Activated CD4-positive, alpha-beta T cell treated with anti-CD3 and anti-CD28 coated beads for 36 hours (primary cell): ENCODE data around the gene LTBP1. TPM values are rescaled to one million over a fixed set of nuclear protein-coding genes. Genes with fewer than 3 reads are reported as not detected.

Experiments used
- ATAC-seq: fragments of 200-7000 bp; cut with Tn5 transposase; one replicate; pipeline ENCODE4 v1.10.0; 2021; ENCODE audit warnings: mild to moderate bottlenecking, moderate library complexity
- CTCF ChIA-PET: fragments of 350-600 bp; sonication (Branson Sonifier 250); formaldehyde crosslinking; loops from one replicate; lab custom pipeline; 2021; ENCODE audit warnings: antibody characterized with exemption; lab: Charles Lee
- POLR2A ChIA-PET: fragments of 350-600 bp; sonication (Branson Sonifier 250); formaldehyde crosslinking; loops from one replicate; lab custom pipeline; 2021; ENCODE audit warnings: antibody characterized with exemption, inconsistent platforms; lab: Charles Lee
- DNase-seq: peaks from one replicate; pipeline ENCODE4 v3.0.0-alpha.2; 2020
- H3K27ac Mint-ChIP-seq: one replicate; pipeline ENCODE4 v1.8.0; 2021; ENCODE audit warnings: mixed read lengths
- H3K27me3 Mint-ChIP-seq: one replicate; pipeline ENCODE4 v1.8.0; 2021; ENCODE audit warnings: mixed read lengths
- H3K36me3 Mint-ChIP-seq: one replicate; pipeline ENCODE4 v1.8.0; 2021; ENCODE audit warnings: low read depth, mixed read lengths
- H3K4me1 Mint-ChIP-seq: one replicate; pipeline ENCODE4 v1.8.0; 2021; ENCODE audit warnings: mixed read lengths
- H3K4me3 Mint-ChIP-seq: one replicate; pipeline ENCODE4 v1.8.0; 2021; ENCODE audit warnings: mild to moderate bottlenecking, moderate library complexity, mixed read lengths
- H3K9me3 Mint-ChIP-seq: one replicate; pipeline ENCODE4 v1.8.0; 2021; ENCODE audit warnings: low read depth, mixed read lengths
- intact Hi-C, 2 experiments: fragments of 100-400 bp; cut with DNase I in 1 of 2; cut with micrococcal nuclease in 1 of 2; formaldehyde crosslinking; loops; one replicate each; pipeline versions ENCODE4 v1.14.2 to v1.15.1; 2022 to 2024; cut with DNase I, micrococcal nuclease
- total RNA-seq, 2 experiments: library from RNA; stranded (reverse); gene quantifications; one replicate each; pipeline ENCODE4 v1.2.3, GENCODE V29; 2021

LTBP1 gene
- total RNA-seq, 2 experiments from 2014 or later, result 0.14 to 0.26 TPM

GRCh38 chr2:33130054-33130447 is 183.3 kb downstream of the LTBP1 start:
- Mint-ChIP-seq H3K36me3 (no peaks in the 10 kb centered on the region), H3K4me3 (no peak overlapping the region), H3K27me3 (peaks cover 13% of the 10 kb centered on the region), H3K27ac (no peak overlapping the region), H3K4me1 (no peaks in the 10 kb centered on the region), H3K9me3 (no peaks in the 10 kb centered on the region)
- intact Hi-C loops, result no loop called here
- ChIA-PET CTCF (interaction anchor here (0.8 kb wide), 1 partner anchor 23 kb away, joined by 3 read pairs; no protein-coding TSS in a partner anchor), POLR2A (no interaction called here)
- no peak for ATAC-seq
- DNase-seq, result no peak

DNA sequence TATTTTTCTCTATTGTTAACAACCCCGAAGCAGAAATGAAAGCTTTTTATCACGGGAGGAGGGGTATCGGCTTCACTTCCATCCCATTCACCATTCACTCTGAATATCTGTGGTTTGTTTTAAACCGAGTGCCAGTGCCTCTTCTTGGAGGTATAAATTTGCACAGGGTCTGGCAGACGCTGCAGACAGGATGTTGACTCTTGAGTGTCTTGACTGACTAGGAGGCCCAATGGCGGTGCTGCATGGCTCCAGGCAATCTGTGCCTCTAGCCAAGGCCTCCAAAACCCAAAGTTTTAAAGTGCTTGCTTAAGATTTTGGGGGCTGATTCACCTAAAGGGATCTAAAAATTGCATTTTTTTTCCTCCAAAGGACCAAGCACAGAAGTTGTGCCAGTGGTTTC is 183.8 kb downstream of the LTBP1 start:
- POLR2A ChIA-PET, result no interaction called here
- no peaks in the 10 kb centered on the region for H3K9me3 Mint-ChIP-seq
- CTCF ChIA-PET, result interaction anchor here (0.6 to 0.8 kb wide), 2 partner anchors 24 to 250 kb away, joined by 3 read pairs; no protein-coding TSS in a partner anchor

GRCh38 chr2:33131111-33131510 is 184.4 kb downstream of the LTBP1 start:
- Mint-ChIP-seq H3K9me3 (no peaks in the 10 kb centered on the region), H3K27ac (no peak overlapping the region), H3K4me1 (no peaks in the 10 kb centered on the region), H3K27me3 (peaks cover 10% of the 10 kb centered on the region), H3K36me3 (no peaks in the 10 kb centered on the region), H3K4me3 (no peak overlapping the region)
- intact Hi-C loops, result no loop called here
- POLR2A ChIA-PET, result no interaction called here
- ATAC-seq (no peak), DNase-seq (no peak)
- CTCF ChIA-PET, result interaction anchor here (0.6 to 1.5 kb wide), 2 partner anchors 241 to 249 kb away, joined by 3 to 4 read pairs; no protein-coding TSS in a partner anchor

More for the DNA sequence above, 183.8 kb downstream of the LTBP1 start:
- intact Hi-C loops, result no loop called here
- Mint-ChIP-seq H3K36me3 (no peaks in the 10 kb centered on the region), H3K27ac (no peak overlapping the region), H3K27me3 (peaks cover 10% of the 10 kb centered on the region), H3K4me1 (no peaks in the 10 kb centered on the region), H3K4me3 (no peak overlapping the region)
- DNase-seq, result no peak
- no peak for ATAC-seq

DNA sequence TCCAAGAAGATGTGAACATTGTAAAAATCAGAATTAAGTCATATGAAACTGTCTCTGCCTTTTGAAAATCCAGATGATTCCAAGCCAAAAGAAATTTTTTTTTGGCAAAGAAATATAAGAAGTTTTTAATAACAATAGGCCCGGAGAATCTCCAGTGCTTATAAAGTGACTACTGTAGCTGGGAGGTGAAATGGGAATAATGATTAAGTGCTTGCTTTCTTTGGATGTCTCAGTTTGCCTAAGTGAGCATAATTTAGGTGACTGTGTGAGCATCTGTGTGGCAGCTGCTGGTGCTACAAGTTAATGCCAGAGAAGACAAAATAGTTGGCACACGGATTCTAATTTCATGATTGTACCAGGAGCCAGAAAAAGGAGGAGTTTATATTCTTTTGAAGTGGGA is 185.0 kb downstream of the LTBP1 start:
- CTCF ChIA-PET, result interaction anchor here (1.5 kb wide), 1 partner anchor 240 kb away, joined by 4 read pairs; no protein-coding TSS in a partner anchor
- Mint-ChIP-seq H3K4me3 (no peak overlapping the region), H3K9me3 (no peaks in the 10 kb centered on the region), H3K27me3 (peaks cover 10% of the 10 kb centered on the region), H3K36me3 (no peaks in the 10 kb centered on the region), H3K27ac (no peak overlapping the region), H3K4me1 (no peaks in the 10 kb centered on the region)
- ATAC-seq, result no peak
- POLR2A ChIA-PET, result no interaction called here
- intact Hi-C loops, result no loop called here
- DNase-seq, result no peak

DNA sequence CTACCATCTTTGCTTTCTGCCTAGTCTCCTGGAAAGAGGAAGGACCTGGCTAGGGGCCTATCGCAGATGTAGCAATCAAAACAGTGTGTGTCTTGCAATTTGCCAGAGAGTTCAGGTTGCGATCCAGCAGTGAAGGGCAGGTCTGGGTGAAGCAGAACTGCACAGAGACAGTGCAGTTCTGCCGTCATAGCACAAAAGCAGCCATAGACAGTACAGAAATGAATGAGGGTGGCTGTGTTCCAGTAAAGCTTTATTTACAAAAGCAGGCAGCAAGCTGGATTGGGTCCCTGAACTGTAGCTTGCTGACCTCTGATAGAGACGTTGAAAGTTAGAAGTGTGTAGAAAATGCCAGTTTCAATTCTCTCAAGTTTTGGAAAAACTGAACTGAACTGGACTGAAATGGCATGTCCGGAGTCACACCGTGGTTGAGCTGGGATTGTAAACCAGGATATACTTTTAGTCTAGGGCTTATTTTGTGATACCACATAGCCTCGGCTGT is 186.8 kb downstream of the LTBP1 start:
- Mint-ChIP-seq H3K9me3 (no peaks in the 10 kb centered on the region), H3K27ac (no peak overlapping the region), H3K27me3 (peaks cover 7% of the 10 kb centered on the region), H3K4me1 (no peaks in the 10 kb centered on the region), H3K36me3 (no peaks in the 10 kb centered on the region), H3K4me3 (no peak overlapping the region)
- intact Hi-C loops, result no loop called here
- CTCF ChIA-PET, result interaction anchor here (0.6 kb wide), 1 partner anchor 1466 kb away, joined by 3 read pairs; no protein-coding TSS in a partner anchor
- ATAC-seq, result no peak
- POLR2A ChIA-PET, result no interaction called here
- DNase-seq, result no peak

GRCh38 chr2:33134086-33134771 is 187.5 kb downstream of the LTBP1 start:
- no peaks in the 10 kb centered on the region for H3K9me3 Mint-ChIP-seq
- no peaks in the 10 kb centered on the region for H3K36me3 Mint-ChIP-seq
- intact Hi-C loops, result no loop called here
- H3K4me3 Mint-ChIP-seq, result no peak overlapping the region
- peaks cover 7% of the 10 kb centered on the region for H3K27me3 Mint-ChIP-seq
- DNase-seq (no peak), ATAC-seq (no peak)
- H3K27ac Mint-ChIP-seq, result no peak overlapping the region
- POLR2A ChIA-PET, result no interaction called here
- CTCF ChIA-PET, result interaction anchor here (0.6 kb wide), 1 partner anchor 1465 kb away, joined by 3 read pairs; no protein-coding TSS in a partner anchor
- H3K4me1 Mint-ChIP-seq, result no peaks in the 10 kb centered on the region

- intact Hi-C loops, result no loop called here
- DNase-seq (no peak), ATAC-seq (no peak)
- ChIA-PET POLR2A (no interaction called here), CTCF (no interaction called here)
- Mint-ChIP-seq H3K36me3 (no peaks in the 10 kb centered on the region), H3K27ac (no peak overlapping the region), H3K4me1 (no peaks in the 10 kb centered on the region), H3K27me3 (peaks cover 7% of the 10 kb centered on the region), H3K9me3 (no peaks in the 10 kb centered on the region), H3K4me3 (no peak overlapping the region)
These were observed 188.2 kb downstream of the LTBP1 start for GRCh38 chr2:33134791-33135560.

GRCh38 chr2:33135645-33136044 is 188.9 kb downstream of the LTBP1 start:
- ATAC-seq (no peak), DNase-seq (no peak)
- intact Hi-C loops, result no loop called here
- H3K27ac Mint-ChIP-seq, result no peak overlapping the region
- H3K36me3 Mint-ChIP-seq, result no peaks in the 10 kb centered on the region
- H3K4me1 Mint-ChIP-seq, result no peaks in the 10 kb centered on the region
- CTCF ChIA-PET, result no interaction called here
- H3K4me3 Mint-ChIP-seq, result no peak overlapping the region
- peaks cover 7% of the 10 kb centered on the region for H3K27me3 Mint-ChIP-seq
- H3K9me3 Mint-ChIP-seq, result no peaks in the 10 kb centered on the region
- POLR2A ChIA-PET, result no interaction called here

GRCh38 chr2:33136056-33136455 is 189.3 kb downstream of the LTBP1 start:
- intact Hi-C loops, result no loop called here
- no peak overlapping the region for H3K4me3 Mint-ChIP-seq
- no peak for DNase-seq
- no peak for ATAC-seq
- H3K4me1 Mint-ChIP-seq, result no peaks in the 10 kb centered on the region
- H3K27me3 Mint-ChIP-seq, result peaks cover 7% of the 10 kb centered on the region
- POLR2A ChIA-PET, result no interaction called here
- CTCF ChIA-PET, result no interaction called here
- H3K36me3 Mint-ChIP-seq, result no peaks in the 10 kb centered on the region
- no peak overlapping the region for H3K27ac Mint-ChIP-seq
- no peaks in the 10 kb centered on the region for H3K9me3 Mint-ChIP-seq

- ATAC-seq (no peak), DNase-seq (no peak)
- intact Hi-C loops, result no loop called here
- CTCF ChIA-PET, result no interaction called here
- no peak overlapping the region for H3K27ac Mint-ChIP-seq
- H3K27me3 Mint-ChIP-seq, result peaks cover 9% of the 10 kb centered on the region
- H3K4me3 Mint-ChIP-seq, result no peak overlapping the region
- POLR2A ChIA-PET, result interaction anchor here (0.6 kb wide), 1 partner anchor 458 kb away, joined by 3 read pairs; no protein-coding TSS in a partner anchor
- H3K4me1 Mint-ChIP-seq, result no peaks in the 10 kb centered on the region
- H3K36me3 Mint-ChIP-seq, result no peaks in the 10 kb centered on the region
- H3K9me3 Mint-ChIP-seq, result no peaks in the 10 kb centered on the region
These were observed 189.8 kb downstream of the LTBP1 start for GRCh38 chr2:33136566-33136965.

- Mint-ChIP-seq H3K4me3 (no peak overlapping the region), H3K36me3 (no peaks in the 10 kb centered on the region), H3K4me1 (no peaks in the 10 kb centered on the region), H3K9me3 (no peaks in the 10 kb centered on the region), H3K27ac (no peak overlapping the region), H3K27me3 (peaks cover 9% of the 10 kb centered on the region)
- ATAC-seq, result no peak
- intact Hi-C loops, result no loop called here
- CTCF ChIA-PET, result no interaction called here
- DNase-seq, result no peak
- POLR2A ChIA-PET, result interaction anchor here (0.6 kb wide), 1 partner anchor 458 kb away, joined by 3 read pairs; no protein-coding TSS in a partner anchor
These were observed 190.6 kb downstream of the LTBP1 start for GRCh38 chr2:33137331-33137730.
